Activated T-cell treated with anti-CD3 and anti-CD28 coated beads, Interleukin-2, amount 50 U/mL, for 24 hours (primary cell): ENCODE data around the gene MRPL12.

Source experiments
- DNase-seq: peaks from one replicate; pipeline ENCODE4 v3.0.0-alpha.2; 2020
- H3K27ac Mint-ChIP-seq: 2 replicates; pipeline ENCODE4 v1.8.0; 2020; ENCODE audit warnings: mild to moderate bottlenecking, mixed read lengths
- H3K27me3 Mint-ChIP-seq: 2 replicates; pipeline ENCODE4 v1.8.0; 2020; ENCODE audit warnings: mixed read lengths
- H3K36me3 Mint-ChIP-seq: 2 replicates; pipeline ENCODE4 v1.8.0; 2020; ENCODE audit warnings: low read depth, mixed read lengths
- H3K4me1 Mint-ChIP-seq: 2 replicates; pipeline ENCODE4 v1.8.0; 2020; ENCODE audit warnings: low read depth, mixed read lengths
- H3K4me3 Mint-ChIP-seq: 2 replicates; pipeline ENCODE4 v1.8.0; 2020; ENCODE audit warnings: mild to moderate bottlenecking, moderate library complexity, mixed read lengths
- H3K9me3 Mint-ChIP-seq: 2 replicates; pipeline ENCODE4 v1.8.0; 2020; ENCODE audit warnings: mixed read lengths

MRPL12 gene

GRCh38 chr17:81702934-81703746 is at the start of gene MRPL12:
MRPL12 (plus strand) TSS chr17:81703367; CDS start chr17:81703502, 135 bp downstream.
- H3K4me1 Mint-ChIP-seq = peaks cover 30% of the 10 kb centered on the region
- peak; percentile 92 for DNase-seq
- no peaks in the 10 kb centered on the region for H3K27me3 Mint-ChIP-seq
- peaks cover 86% of the 10 kb centered on the region for H3K36me3 Mint-ChIP-seq
- no peaks in the 10 kb centered on the region for H3K9me3 Mint-ChIP-seq
- peak within 1 kb of the TSS; percentile 97 for H3K27ac Mint-ChIP-seq
- H3K4me3 Mint-ChIP-seq = peak within 1 kb of the TSS; percentile 97

- Mint-ChIP-seq H3K27me3 (peaks cover 22% of the 10 kb centered on the region), H3K9me3 (no peaks in the 10 kb centered on the region), H3K4me3 (no peak overlapping the region), H3K36me3 (no peaks in the 10 kb centered on the region), H3K27ac (no peak overlapping the region), H3K4me1 (peaks cover 19% of the 10 kb centered on the region)
- no peak for DNase-seq
Observed at GRCh38 chr17:81655378-81656117, 47.6 kb upstream of the MRPL12 start.

GRCh38 chr17:81656118-81656743 is 46.9 kb upstream of the MRPL12 start, which contains the start of gene PDE6G:
PDE6G (minus strand) TSS chr17:81656542; CDS start chr17:81653305, 3,237 bp downstream.
- H3K27me3 Mint-ChIP-seq = peaks cover 17% of the 10 kb centered on the region
- H3K36me3 Mint-ChIP-seq = no peaks in the 10 kb centered on the region
- peaks cover 19% of the 10 kb centered on the region for H3K4me1 Mint-ChIP-seq
- H3K4me3 Mint-ChIP-seq = no peak within 1 kb of the TSS
- DNase-seq = no peak
- H3K27ac Mint-ChIP-seq = no peak within 1 kb of the TSS
- no peaks in the 10 kb centered on the region for H3K9me3 Mint-ChIP-seq

- H3K9me3 Mint-ChIP-seq = no peaks in the 10 kb centered on the region
- peaks cover 19% of the 10 kb centered on the region for H3K4me1 Mint-ChIP-seq
- peaks cover 14% of the 10 kb centered on the region for H3K27me3 Mint-ChIP-seq
- no peak overlapping the region for H3K27ac Mint-ChIP-seq
- no peak for DNase-seq
- no peaks in the 10 kb centered on the region for H3K36me3 Mint-ChIP-seq
- no peak overlapping the region for H3K4me3 Mint-ChIP-seq
Observed at GRCh38 chr17:81656835-81657234, 46.3 kb upstream of the MRPL12 start.

- H3K27ac Mint-ChIP-seq = no peak overlapping the region
Observed at GRCh38 chr17:81659038-81659437, 44.1 kb upstream of the MRPL12 start.

GRCh38 chr17:81660441-81660840 is 42.7 kb upstream of the MRPL12 start:
- peak overlapping the region; percentile 47 for H3K27ac Mint-ChIP-seq
- H3K27me3 Mint-ChIP-seq = no peaks in the 10 kb centered on the region

More at GRCh38 chr17:81659038-81659437, 44.1 kb upstream of the MRPL12 start:
- DNase-seq = no peak
- Mint-ChIP-seq H3K9me3 (no peaks in the 10 kb centered on the region), H3K36me3 (peaks cover under 1% of the 10 kb centered on the region), H3K4me1 (peaks cover 27% of the 10 kb centered on the region), H3K4me3 (no peak overlapping the region), H3K27me3 (peaks cover 3% of the 10 kb centered on the region)

GRCh38 chr17:81662002-81662401 is 41.2 kb upstream of the MRPL12 start:
- H3K36me3 Mint-ChIP-seq = peaks cover 27% of the 10 kb centered on the region
- no peak overlapping the region for H3K4me3 Mint-ChIP-seq
- no peaks in the 10 kb centered on the region for H3K27me3 Mint-ChIP-seq
- no peaks in the 10 kb centered on the region for H3K9me3 Mint-ChIP-seq
- H3K27ac Mint-ChIP-seq = peak overlapping the region; percentile 99
- DNase-seq = no peak
- peaks cover 43% of the 10 kb centered on the region for H3K4me1 Mint-ChIP-seq

More at GRCh38 chr17:81660441-81660840, 42.7 kb upstream of the MRPL12 start:
- Mint-ChIP-seq H3K9me3 (no peaks in the 10 kb centered on the region), H3K4me3 (no peak overlapping the region), H3K4me1 (peaks cover 40% of the 10 kb centered on the region), H3K36me3 (peaks cover 15% of the 10 kb centered on the region)
- DNase-seq = no peak

GRCh38 chr17:81664051-81664470 is 39.1 kb upstream of the MRPL12 start:
- H3K27ac Mint-ChIP-seq = peak overlapping the region; percentile 99
- no peaks in the 10 kb centered on the region for H3K27me3 Mint-ChIP-seq
- peaks cover 54% of the 10 kb centered on the region for H3K4me1 Mint-ChIP-seq
- H3K9me3 Mint-ChIP-seq = no peaks in the 10 kb centered on the region
- peak; percentile 43 for DNase-seq
- H3K4me3 Mint-ChIP-seq = peak overlapping the region; percentile 95
- H3K36me3 Mint-ChIP-seq = peaks cover 47% of the 10 kb centered on the region

- H3K27ac Mint-ChIP-seq = peak overlapping the region; percentile 99
- H3K27me3 Mint-ChIP-seq = no peaks in the 10 kb centered on the region
- H3K4me3 Mint-ChIP-seq = peak overlapping the region; percentile 95
- DNase-seq = peak; percentile 82
- no peaks in the 10 kb centered on the region for H3K9me3 Mint-ChIP-seq
- H3K4me1 Mint-ChIP-seq = peaks cover 60% of the 10 kb centered on the region
- H3K36me3 Mint-ChIP-seq = peaks cover 61% of the 10 kb centered on the region
Observed at GRCh38 chr17:81665205-81666091, 37.7 kb upstream of the MRPL12 start.

GRCh38 chr17:81666092-81666341 is 37.1 kb upstream of the MRPL12 start:
- Mint-ChIP-seq H3K36me3 (peaks cover 67% of the 10 kb centered on the region), H3K27ac (peak overlapping the region; percentile 99), H3K4me3 (peak overlapping the region; percentile 95), H3K4me1 (peaks cover 60% of the 10 kb centered on the region), H3K9me3 (no peaks in the 10 kb centered on the region), H3K27me3 (no peaks in the 10 kb centered on the region)
- no peak for DNase-seq

- peak within 1 kb of the TSS; percentile 95 for H3K4me3 Mint-ChIP-seq
- H3K27me3 Mint-ChIP-seq = no peaks in the 10 kb centered on the region
- H3K36me3 Mint-ChIP-seq = peaks cover 72% of the 10 kb centered on the region
- peak; percentile 95 for DNase-seq
- H3K4me1 Mint-ChIP-seq = peaks cover 60% of the 10 kb centered on the region
- H3K27ac Mint-ChIP-seq = peak within 1 kb of the TSS; percentile 99
- H3K9me3 Mint-ChIP-seq = no peaks in the 10 kb centered on the region
Observed at GRCh38 chr17:81666342-81667191, 36.6 kb upstream of the MRPL12 start, which contains the start of the genes CCDC137 and OXLD1. CCDC137 (plus strand) TSS chr17:81666737; CDS start chr17:81666767, 30 bp downstream. OXLD1 (minus strand) TSS chr17:81666605; CDS start chr17:81666577, 28 bp downstream.

GRCh38 chr17:81667754-81668153 is 35.4 kb upstream of the MRPL12 start:
- Mint-ChIP-seq H3K9me3 (no peaks in the 10 kb centered on the region), H3K36me3 (peaks cover 84% of the 10 kb centered on the region), H3K4me3 (peak overlapping the region; percentile 95), H3K4me1 (peaks cover 53% of the 10 kb centered on the region), H3K27me3 (no peaks in the 10 kb centered on the region), H3K27ac (peak overlapping the region; percentile 94)
- DNase-seq = no peak

GRCh38 chr17:81672504-81672903 is 30.7 kb upstream of the MRPL12 start:
- no peak overlapping the region for H3K4me3 Mint-ChIP-seq
- H3K36me3 Mint-ChIP-seq = peaks cover 89% of the 10 kb centered on the region
- H3K27me3 Mint-ChIP-seq = no peaks in the 10 kb centered on the region
- peaks cover 26% of the 10 kb centered on the region for H3K4me1 Mint-ChIP-seq
- no peak for DNase-seq
- H3K9me3 Mint-ChIP-seq = no peaks in the 10 kb centered on the region
- no peak overlapping the region for H3K27ac Mint-ChIP-seq
